Neural cell (in vitro differentiated cells): ENCODE data around the gene SDS. TPM values are rescaled to one million over a fixed set of nuclear protein-coding genes. Genes with fewer than 3 reads are reported as not detected.

ENCODE experiments used
- H2AFZ ChIP-seq: fragments of 200-600, 300-800 bp; sonication (generic), shearing (Covaris generic); 2 replicates; pipeline ENCODE4 v1.6.0; 2014; ENCODE audit warnings: low read depth, mild to moderate bottlenecking, antibody characterized with exemption, low read length, moderate library complexity
- H3F3A ChIP-seq: fragments of 200-600 bp; shearing (Covaris generic); 2 replicates; pipeline ENCODE4 v1.6.1; 2016; ENCODE audit warnings: mild to moderate bottlenecking, moderate library complexity, mixed read lengths, antibody characterized with exemption, low read length; ENCODE audit not compliant: insufficient read depth, poor library complexity, severe bottlenecking
- H3K27ac ChIP-seq: fragments of 200-600, 300-800 bp; sonication (generic), shearing (Covaris generic); 2 replicates; pipeline ENCODE4 v1.5.1; 2014; ENCODE audit warnings: mild to moderate bottlenecking, low read length, moderate library complexity
- H3K27me3 ChIP-seq: fragments of 300-800, 200-600 bp; sonication (generic), shearing (Covaris generic); 2 replicates; pipeline ENCODE4 v1.6.0; 2014; ENCODE audit warnings: mild to moderate bottlenecking, low read depth, low read length, moderate library complexity; ENCODE audit not compliant: insufficient read depth
- H3K36me3 ChIP-seq: fragments of 300-800, 200-600 bp; sonication (generic), shearing (Covaris generic); 2 replicates; pipeline ENCODE4 v1.5.1; 2014; ENCODE audit warnings: mild to moderate bottlenecking, antibody characterized with exemption, low read length, moderate library complexity; ENCODE audit not compliant: insufficient read depth
- H3K4me2 ChIP-seq: fragments of 300-800, 200-600 bp; sonication (generic), shearing (Covaris generic); 2 replicates; pipeline ENCODE4 v1.6.0; 2014; ENCODE audit warnings: mild to moderate bottlenecking, low read length
- H3K4me3 ChIP-seq: fragments of 300-800, 200-600 bp; sonication (generic), shearing (Covaris generic); 2 replicates; pipeline ENCODE4 v1.5.1; 2014; ENCODE audit warnings: mild to moderate bottlenecking, low read length, moderate library complexity
- H3K79me2 ChIP-seq: fragments of 200-600 bp; shearing (Covaris generic); replicated peaks from 2 replicates; pipeline ENCODE4 v1.6.0; 2014; ENCODE audit warnings: mild to moderate bottlenecking, low read length, moderate library complexity; ENCODE audit not compliant: insufficient read depth
- H3K9ac ChIP-seq: fragments of 300-800, 200-600 bp; sonication (generic), shearing (Covaris generic); 2 replicates; pipeline ENCODE4 v1.6.1; 2016; ENCODE audit warnings: mild to moderate bottlenecking, low read length, mixed read lengths
- H3K9me2 ChIP-seq: fragments of 200-600 bp; shearing (Covaris generic); 2 replicates; pipeline ENCODE4 v1.6.1; 2016; ENCODE audit warnings: mild to moderate bottlenecking, low read length, mixed read lengths; ENCODE audit not compliant: insufficient read depth
- H3K9me3 ChIP-seq: fragments of 200-600, 300-800 bp; sonication (generic), shearing (Covaris generic); 2 replicates; pipeline ENCODE4 v1.6.1; 2016; ENCODE audit warnings: mild to moderate bottlenecking, mixed run types, low read length, moderate library complexity, mixed read lengths
- H4K20me1 ChIP-seq: fragments of 200-600 bp; shearing (Covaris generic); 2 replicates; pipeline ENCODE4 v1.6.1; 2016; ENCODE audit warnings: mild to moderate bottlenecking, mixed run types; ENCODE audit not compliant: insufficient read depth
- CTCF ChIP-seq: fragments of 450-650 bp; IDR thresholded peaks from 2 replicates; pipeline ENCODE4 v1.5.1; 2014; ENCODE audit warnings: antibody characterized with exemption, mild to moderate bottlenecking, moderate library complexity; ENCODE audit not compliant: poor library complexity, severe bottlenecking
- EP300 ChIP-seq: fragments of 450-650 bp; conservative IDR thresholded peaks from 2 replicates; pipeline ENCODE4 v1.6.1; 2014; ENCODE audit warnings: antibody characterized with exemption, mild to moderate bottlenecking, moderate library complexity; ENCODE audit not compliant: poor library complexity, severe bottlenecking
- EZH2 ChIP-seq: fragments of 200-600, 300-800 bp; shearing (Covaris generic), sonication (generic); IDR thresholded peaks from 2 replicates; pipeline ENCODE4 v1.6.1; 2014; ENCODE audit warnings: antibody characterized with exemption, low read length, borderline replicate concordance, mild to moderate bottlenecking; ENCODE audit not compliant: insufficient read depth, poor library complexity, severe bottlenecking
- MXI1 ChIP-seq: fragments of 450-650 bp; conservative IDR thresholded peaks from 2 replicates; pipeline ENCODE4 v1.6.1; 2014; ENCODE audit warnings: antibody characterized with exemption, mild to moderate bottlenecking; ENCODE audit not compliant: poor library complexity, severe bottlenecking
- POLR2AphosphoS5 ChIP-seq: IDR thresholded peaks from 2 replicates; pipeline ENCODE4 v1.6.1; 2012
- RAD21 ChIP-seq: fragments of 450-650 bp; conservative IDR thresholded peaks from 2 replicates; pipeline ENCODE4 v1.6.1; 2014; ENCODE audit warnings: antibody characterized with exemption, mild to moderate bottlenecking, moderate library complexity
- REST ChIP-seq: IDR thresholded peaks from 2 replicates; pipeline ENCODE4 v1.6.1; 2012; ENCODE audit warnings: borderline replicate concordance
- SMC3 ChIP-seq: fragments of 450-650 bp; conservative IDR thresholded peaks from 2 replicates; pipeline ENCODE4 v1.6.1; 2014; ENCODE audit warnings: antibody characterized with exemption, mild to moderate bottlenecking, moderate library complexity; ENCODE audit not compliant: poor library complexity
- TAF1 ChIP-seq: IDR thresholded peaks from 2 replicates; pipeline ENCODE4 v1.6.1; 2012; ENCODE audit warnings: low read depth
- polyA plus RNA-seq: library from polyadenylated mRNA; depleted of rRNA; stranded (reverse); fragments of >200 nt; gene quantifications from 2 replicates; pipeline ENCODE4 v1.2.3, GENCODE V29; 2014

SDS gene
- polyA plus RNA-seq, 1 donor from 2014 or later, result not detected

GRCh38 chr12:113361574-113362370, 41.9 kb downstream of the SDS start:
- no peak overlapping the region for H3K27ac ChIP-seq
- no peaks in the 10 kb centered on the region for H3K9me3 ChIP-seq
- no peaks in the 10 kb centered on the region for H3K9me2 ChIP-seq
- no peaks in the 10 kb centered on the region for H4K20me1 ChIP-seq
- no peak overlapping the region for H2AFZ ChIP-seq
- H3K4me3 ChIP-seq, result no peak overlapping the region
- H3F3A ChIP-seq, result no peaks in the 10 kb centered on the region
- TF ChIP-seq EZH2, result no peak
- no peak for TF ChIP-seq POLR2AphosphoS5
- TF ChIP-seq TAF1, result no peak
- no peak for TF ChIP-seq EP300
- TF ChIP-seq CTCF, result no peak
- no peak for TF ChIP-seq RAD21
- no peak for TF ChIP-seq REST
- no peak for TF ChIP-seq SMC3
- no peak for TF ChIP-seq MXI1
- peaks cover 16% of the 10 kb centered on the region for H3K79me2 ChIP-seq
- no peaks in the 10 kb centered on the region for H3K27me3 ChIP-seq
- H3K9ac ChIP-seq, result no peak overlapping the region
- no peaks in the 10 kb centered on the region for H3K36me3 ChIP-seq
- no peak overlapping the region for H3K4me2 ChIP-seq

- peak overlapping the region; percentile 93 for H3K4me3 ChIP-seq
- no peak for TF ChIP-seq SMC3
- TF ChIP-seq EP300, result no peak
- no peak for TF ChIP-seq CTCF
- no peak for TF ChIP-seq TAF1
- TF ChIP-seq RAD21, result no peak
- TF ChIP-seq REST, result no peak
- TF ChIP-seq POLR2AphosphoS5, result no peak
- no peak for TF ChIP-seq EZH2
- no peak for TF ChIP-seq MXI1
Observed at GRCh38 chr12:113359939-113360748, 43.5 kb downstream of the SDS start.

More at GRCh38 chr12:113359939-113360748, 43.5 kb downstream of the SDS start:
- Histone ChIP-seq H3K36me3 (no peaks in the 10 kb centered on the region), H3K27ac (no peak overlapping the region), H3K9ac (peak overlapping the region; percentile 87), H3F3A (no peaks in the 10 kb centered on the region), H3K27me3 (no peaks in the 10 kb centered on the region), H4K20me1 (no peaks in the 10 kb centered on the region), H2AFZ (no peak overlapping the region), H3K9me2 (no peaks in the 10 kb centered on the region), H3K9me3 (no peaks in the 10 kb centered on the region), H3K79me2 (peaks cover 16% of the 10 kb centered on the region), H3K4me2 (no peak overlapping the region)
